GM18499 (cell line): ENCODE data around the gene SLC29A3.

Experiments
- ATAC-seq: cut with Tn5 transposase; IDR thresholded peaks from one replicate; pipeline ENCODE4 v1.9.1; 2021; ENCODE audit warnings: moderate number of reproducible peaks; ENCODE audit not compliant: insufficient read depth, unreplicated experiment

The SLC29A3 gene

DNA sequence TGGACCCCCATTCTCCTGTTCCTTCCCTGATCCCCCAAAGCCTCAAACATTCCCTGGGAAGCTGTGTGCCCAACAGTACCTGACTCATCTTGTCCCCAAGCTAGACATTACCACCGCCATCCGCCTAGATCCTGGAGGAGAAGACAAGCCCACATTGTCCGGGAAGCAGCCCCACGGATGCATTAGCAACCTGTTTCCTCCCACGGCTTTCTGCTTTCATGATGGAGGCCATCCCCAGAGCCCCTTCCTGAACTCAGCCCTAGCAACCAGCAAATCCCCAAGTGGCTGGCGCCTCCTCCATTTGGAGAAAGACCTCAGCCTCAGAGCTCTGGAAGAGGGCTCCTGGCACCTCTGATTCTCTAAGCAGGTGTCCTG is 2.3 kb upstream of the SLC29A3 start:
- ATAC-seq, result no peak

DNA sequence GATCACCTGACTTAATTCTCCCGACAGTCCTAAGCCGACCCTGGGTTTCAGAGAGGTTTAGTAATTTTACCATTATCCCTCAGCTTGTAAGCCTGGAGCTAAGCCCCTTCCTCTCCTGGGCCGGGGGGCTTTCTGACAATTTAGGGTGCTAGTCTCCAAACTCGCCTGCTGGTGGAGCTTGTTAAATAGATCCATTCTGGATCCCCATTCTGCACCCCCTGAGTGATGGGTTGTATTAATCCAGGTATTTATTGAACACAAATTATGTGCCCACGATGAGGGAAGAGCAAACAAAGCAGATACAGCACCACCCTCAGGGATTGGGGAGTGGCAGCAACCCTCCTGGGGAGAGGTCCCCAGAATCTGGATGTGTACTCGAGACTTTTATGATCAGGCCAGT is 1.3 kb upstream of the SLC29A3 start:
- no peak for ATAC-seq

DNA sequence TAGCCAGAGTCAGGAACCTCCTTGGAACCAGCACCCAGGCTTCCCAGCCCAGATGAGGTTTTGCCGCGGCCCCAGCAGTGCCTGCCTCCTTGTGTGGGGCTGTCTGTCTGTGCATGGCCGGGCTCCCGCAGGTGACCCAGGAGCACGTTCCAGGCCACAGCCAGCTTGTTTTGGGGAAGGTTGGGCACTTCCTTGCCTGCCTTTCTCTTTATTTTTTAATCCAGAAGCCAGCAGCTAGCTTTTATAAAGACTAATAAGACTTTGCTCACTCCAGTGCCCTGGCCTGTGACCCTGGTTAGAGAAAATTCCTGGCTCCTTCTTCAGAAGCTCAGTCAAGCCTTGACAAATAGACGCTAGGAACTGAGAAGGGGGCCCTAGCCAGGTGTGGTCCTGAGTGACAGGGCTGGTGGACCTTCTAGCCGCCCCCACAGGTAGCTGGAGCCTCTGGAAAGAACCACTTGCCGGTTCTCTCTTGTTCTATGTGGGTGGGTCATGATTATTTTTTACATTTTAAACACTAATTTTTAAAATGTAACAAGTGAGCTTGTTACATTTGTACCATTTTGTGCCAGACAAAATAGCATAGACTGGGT is 837 bp downstream of the SLC29A3 start:
- no peak for ATAC-seq

DNA sequence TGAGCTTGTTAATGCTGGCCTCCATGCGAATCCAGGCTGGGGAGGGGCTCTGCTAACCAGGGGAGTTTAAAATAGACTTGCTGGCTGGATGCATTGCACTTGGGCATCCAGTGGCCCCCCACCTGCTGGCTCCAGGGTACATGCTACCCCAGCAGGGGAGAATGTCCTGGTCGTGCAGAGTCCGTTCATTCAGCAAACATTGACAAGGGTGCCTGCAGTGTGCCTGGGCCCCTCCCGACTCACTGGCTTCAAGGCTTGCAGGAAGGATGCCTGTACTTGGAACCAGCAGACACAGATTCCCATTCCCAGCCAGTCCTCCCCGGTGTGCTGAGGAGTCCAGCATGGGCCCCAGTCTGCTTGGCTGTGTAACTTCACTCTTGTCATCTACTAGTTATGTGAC is 1.5 kb downstream of the SLC29A3 start:
- no peak for ATAC-seq

DNA sequence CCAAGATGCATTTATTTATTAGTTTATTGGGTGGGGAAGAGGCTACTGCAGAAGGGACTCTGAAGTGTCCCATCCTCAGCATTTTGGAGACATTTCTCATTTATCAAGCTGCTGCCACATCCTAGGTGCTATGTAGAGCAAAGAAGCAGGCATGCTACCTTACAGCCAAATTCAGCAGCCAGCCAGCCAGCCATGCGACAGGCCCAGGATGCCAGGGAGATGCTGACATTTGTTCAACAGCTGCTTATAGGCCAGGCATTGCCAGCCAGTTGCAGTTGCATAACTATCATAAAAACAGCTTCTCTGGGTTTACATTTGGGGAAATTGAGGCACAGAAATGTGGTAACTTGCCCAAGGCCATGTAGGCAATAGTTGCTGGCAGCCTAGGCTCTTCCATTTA is 2.3 kb downstream of the SLC29A3 start:
- ATAC-seq, result no peak

DNA sequence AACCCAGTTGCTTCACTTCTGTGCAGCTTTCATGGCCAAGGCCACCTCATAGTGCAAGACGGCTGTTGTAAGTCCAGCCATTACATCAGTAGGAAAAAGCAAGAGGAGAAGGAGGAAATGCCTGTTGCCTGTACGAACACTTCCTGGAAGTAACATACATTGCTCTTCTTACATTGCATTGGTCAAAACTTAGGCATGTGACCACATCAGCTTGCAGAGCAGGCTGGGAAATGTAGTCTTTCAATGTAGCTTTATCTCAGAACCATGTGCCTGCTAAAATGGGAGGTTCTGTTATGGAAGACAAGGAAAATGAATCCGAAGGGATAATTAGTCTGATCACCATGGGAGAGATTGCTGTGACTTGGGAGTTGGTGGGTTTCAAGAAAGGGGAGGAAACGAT is 4.3 kb downstream of the SLC29A3 start:
- no peak for ATAC-seq

DNA sequence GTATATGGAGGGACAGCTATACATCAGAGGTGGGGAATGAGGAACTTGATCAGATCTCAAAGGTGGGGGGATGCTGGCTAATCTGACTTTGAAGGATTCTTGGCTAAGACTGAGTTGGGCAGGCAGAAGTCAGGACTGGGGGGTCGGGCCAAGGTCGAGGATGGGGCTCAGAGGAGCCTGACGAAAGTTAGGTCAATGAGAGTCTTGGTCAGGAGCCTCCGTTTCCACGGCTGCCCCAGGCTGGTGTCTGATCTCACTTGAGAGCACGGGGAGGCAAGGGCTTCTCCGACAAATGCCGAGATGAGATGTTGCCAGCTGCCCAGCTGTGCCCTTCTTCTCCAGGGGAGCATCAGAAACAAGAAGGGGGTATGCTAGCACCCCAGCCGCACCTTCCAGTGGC is 5.7 kb downstream of the SLC29A3 start:
- no peak for ATAC-seq

DNA sequence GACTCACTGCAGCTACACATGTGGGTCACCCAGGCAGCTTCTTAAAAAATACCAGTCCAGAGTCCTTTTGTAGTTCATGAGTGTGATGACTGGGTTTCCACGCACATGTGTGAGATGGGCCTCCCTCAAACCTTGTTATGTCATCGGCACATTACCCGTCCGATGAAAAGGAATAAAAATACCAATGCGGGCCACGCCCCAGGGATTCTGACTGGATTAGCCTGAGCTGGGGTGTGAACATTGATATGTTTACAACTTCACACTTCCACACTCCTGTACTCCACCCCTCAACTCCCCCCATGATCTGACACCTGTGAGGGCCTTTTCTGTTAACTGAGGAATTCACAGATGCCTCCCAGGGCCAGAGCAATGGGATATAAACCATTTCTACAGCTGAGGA is 6.2 kb downstream of the SLC29A3 start:
- ATAC-seq, result no peak

DNA sequence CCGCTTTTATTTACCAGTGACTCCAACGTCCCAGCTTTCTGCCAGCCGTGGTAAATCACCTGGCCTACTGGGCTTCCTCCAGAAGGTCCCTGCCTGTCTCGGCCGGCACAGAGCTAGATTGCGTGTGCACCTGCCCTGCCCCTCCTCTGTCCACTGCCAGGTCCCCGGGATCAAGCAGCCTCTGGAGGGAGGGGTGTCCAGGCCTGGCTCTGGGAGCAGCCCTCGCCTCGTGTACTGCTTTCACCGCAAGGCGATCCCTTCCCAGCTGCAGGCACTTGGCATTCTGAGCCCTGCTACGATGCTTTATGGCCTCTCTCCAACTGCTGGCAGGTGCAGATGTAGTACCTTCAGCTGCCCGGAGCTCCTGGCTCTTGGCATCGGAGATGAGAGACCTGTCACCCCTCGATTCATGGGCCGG is 7.4 kb downstream of the SLC29A3 start:
- ATAC-seq, result no peak

DNA sequence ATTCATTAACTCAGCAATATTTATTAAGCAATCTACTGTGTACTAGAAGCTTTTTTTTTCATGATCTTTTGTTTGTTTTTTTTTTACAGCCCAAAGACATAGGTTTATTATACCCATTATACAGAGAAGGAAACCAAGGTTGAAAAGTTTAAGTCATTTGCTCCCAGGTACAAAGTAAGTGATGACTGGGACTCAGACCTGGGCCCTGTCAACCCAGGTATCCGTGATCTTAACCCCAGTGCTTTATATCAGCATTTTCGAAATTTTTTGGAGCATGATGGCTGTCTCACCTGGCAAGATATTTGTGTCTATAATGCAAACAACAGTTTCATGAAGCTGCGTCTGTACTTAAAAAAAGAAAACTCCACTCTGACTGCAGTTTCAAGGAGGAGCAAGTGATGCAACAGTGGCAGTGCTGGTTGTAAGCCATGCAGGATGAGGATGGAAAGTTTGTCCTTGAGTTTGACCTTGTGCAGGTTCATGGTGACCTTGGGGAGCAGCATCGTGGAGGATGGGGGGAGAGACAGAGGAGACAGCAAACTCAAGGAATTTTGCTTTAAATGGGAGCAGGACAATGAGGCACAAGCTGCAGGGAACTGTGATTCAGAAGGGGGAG is 11.8 kb downstream of the SLC29A3 start:
- ATAC-seq, result no peak

DNA sequence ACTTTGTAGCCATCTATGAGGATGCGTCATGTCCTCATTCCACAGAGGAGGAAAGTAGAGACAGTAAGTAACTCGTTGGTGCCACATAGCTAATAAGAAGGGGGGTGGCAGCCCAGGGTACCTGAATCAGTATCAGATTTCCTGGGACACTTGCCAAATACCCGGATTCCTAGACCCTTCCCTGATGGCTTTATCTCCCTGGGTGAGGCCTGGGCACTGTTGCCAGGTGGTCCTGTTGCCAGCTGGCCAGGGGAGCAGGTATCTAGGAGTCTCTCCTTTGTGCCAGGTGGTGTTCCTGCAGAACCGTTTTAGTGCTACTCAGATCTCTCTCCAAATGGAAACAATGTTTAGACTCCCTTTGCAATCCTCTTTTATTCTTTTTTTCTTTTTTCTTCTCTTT is 12.7 kb downstream of the SLC29A3 start:
- no peak for ATAC-seq

DNA sequence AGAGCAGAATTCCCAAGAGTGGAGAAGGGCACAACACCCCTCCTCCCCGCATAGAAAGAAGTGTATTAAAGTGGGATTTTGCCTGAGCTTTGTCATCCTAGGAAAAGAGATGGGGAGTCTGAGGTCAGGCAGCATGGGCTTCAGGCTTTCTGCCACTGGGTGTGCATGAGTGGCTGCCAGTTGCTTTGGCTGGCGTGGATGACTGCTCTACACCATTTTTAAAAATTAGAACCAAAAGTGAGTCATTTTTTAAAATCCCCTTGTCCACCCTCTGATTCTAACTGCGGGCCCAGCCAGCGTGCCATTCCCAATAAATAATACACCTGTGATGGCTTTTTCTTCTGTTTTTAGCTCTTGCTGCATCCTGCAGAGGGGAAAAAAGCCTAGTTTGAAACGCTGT is 13.4 kb downstream of the SLC29A3 start:
- ATAC-seq, result no peak

DNA sequence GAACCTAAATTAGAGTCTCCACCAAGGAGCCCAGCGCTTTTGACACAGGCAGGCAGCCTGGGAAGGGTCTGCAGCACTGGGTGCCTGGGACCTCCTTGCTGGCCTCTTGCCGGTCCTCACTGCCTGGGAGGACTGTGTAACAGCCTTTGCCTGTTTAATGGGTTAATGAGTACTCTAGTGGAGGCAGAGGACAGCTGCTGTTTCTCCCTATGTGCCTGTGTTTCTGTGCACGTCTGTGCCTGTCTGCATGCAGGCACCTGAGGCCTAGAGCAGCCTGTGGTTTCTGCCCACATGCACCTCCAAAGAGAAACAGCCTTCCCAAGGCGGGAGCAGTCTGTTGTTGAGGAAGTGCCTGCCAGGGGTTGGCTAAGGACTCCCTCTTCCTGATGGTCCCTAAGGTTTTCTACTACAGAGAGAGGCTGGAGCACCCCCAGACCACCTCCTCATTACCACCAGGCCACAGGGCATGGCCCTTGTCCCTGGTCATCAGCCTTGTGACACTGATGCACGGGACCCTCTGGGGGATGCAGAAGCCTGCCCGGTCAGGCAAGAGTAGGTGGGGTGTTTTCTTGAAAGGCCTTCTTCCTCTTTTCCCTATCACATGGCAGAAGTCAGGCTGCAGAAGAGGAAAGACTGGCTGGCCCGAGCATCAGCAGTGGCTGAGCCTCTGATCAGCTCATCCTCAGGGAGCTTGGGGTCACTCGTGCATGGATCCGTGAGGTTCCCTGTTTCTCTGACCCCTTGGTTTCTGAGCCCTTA is 14.2 kb downstream of the SLC29A3 start:
- no peak for ATAC-seq

DNA sequence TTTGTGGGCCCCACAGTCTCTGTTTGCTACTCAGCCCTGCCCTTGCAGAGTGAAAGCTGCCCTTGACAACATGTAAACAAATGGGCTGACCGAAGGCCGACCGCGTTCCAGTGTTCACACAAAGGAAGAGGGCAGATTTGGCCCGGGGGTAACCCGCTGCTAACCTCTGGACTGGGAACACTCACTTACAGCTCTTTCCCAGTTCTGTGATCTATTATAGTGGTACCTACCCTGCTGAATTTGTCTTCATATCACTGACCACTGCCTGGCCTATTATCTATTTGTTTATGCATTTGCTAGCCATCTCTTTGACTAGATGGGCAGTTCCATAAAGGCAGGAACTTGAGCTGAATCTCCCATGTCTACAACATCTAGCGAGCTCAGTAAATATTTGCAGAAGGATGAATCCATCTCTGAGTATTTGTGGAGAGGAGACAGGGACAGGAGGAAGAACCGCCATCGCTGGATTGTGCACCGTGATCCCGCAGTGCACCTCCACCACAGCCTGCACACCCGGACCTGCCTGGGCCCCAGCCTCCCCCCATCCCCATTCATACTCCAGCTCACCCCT is 15.2 kb downstream of the SLC29A3 start:
- no peak for ATAC-seq

DNA sequence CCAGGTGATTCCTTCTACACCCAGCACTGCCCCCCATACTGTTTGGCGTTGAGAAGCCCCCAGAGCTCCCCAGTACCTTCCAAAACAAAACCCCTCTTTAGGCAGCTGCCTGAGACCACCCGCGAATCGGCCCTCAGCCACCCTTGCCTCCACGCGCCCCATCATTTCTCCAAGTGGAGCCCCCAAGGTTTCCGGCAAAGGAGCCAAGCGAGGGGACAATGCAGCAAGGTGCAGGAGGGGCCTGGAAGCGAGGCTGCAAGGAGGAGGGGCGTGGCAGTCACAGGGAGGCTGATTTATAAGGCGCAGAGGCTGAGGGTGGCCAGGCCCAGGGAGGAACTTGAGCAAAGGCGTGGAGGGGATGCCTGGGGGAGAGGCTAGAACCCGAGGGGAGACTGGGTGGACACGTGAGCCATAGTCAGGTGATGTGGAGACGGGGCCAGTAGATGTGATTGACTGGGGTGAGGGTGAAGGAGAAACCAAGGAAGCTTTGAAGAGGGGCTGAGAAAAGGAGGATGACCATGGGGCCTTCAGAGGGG is 16.2 kb downstream of the SLC29A3 start:
- ATAC-seq, result no peak

DNA sequence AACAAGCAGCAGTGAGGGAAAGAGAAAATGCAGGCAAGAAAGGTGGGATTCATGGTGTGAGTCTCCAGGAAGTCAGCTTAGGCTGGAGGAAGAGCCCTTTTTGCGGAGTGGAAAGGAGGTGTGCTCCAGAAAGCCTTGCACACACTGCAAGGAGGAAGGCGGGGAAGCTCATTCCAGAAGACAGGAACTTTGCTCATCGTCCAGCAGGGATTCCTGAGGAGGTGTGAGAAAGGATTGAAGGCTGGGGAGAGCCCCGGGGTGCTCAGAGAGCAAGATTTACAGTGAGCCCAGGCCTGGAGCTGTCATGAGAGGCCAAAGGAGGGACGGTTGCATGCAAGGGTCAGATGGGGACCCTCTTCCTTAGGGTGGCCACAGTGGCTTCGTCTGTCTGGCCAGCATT is 17.6 kb downstream of the SLC29A3 start:
- ATAC-seq, result no peak

DNA sequence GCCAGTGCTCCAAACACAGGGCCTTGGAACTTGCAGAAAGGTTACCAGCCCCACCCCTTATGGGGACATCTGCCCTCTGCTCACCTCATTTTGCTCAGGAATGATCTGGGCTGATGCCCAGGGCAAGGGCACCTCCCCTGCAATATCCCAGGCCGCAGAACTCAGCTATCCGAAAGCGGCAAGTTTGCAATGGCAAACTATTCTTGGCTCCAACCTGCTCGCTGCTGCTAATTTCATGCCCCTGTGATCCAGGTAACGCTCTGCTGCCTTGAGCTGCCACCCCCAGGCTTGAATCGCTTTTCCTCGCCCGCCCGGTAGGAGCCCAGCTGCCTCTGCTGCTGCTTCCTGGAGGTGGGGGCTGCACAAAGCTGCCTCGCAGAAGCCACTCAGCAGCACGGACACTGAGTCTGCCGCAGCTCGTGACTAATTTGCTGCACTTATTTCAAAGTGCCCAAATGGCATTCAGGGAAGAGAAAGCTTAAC is 18.2 kb downstream of the SLC29A3 start:
- ATAC-seq, result no peak

DNA sequence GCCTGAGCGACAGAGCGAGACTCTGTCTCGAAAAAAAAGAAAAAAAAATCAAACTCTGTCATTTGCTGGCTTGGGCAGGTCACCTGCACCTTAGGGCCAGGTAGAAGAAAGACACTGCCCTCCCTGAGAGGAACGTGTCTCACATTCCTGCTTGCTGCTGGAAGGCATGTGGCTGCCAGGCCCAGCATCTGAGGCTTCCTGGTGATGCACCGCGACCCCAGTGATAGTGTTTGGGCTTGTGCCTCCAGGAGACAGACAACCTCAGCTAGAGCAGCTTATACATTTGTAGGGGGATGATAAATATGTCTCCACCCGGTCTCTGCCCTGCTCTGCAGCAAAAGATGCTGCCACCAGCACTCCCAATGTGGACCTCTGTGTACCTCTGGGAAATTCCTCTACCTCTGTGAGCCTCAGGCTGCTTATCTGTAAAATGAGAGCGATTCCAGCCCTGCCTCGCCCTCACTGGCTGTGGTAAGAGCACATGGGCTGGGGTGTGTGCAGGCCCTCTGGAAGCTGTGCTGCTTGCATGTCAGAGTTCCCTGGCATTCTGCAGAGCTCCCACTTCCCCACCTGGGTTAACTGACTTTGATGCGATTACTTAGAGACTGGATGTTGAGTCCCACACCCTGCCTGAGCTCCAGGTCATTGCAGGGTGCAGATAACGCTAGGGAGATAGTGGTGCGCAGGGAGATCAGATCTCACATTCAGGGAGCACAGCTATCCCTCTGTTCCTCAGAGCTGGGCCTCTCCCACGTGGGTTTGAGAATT is 19.9 kb downstream of the SLC29A3 start:
- no peak for ATAC-seq

DNA sequence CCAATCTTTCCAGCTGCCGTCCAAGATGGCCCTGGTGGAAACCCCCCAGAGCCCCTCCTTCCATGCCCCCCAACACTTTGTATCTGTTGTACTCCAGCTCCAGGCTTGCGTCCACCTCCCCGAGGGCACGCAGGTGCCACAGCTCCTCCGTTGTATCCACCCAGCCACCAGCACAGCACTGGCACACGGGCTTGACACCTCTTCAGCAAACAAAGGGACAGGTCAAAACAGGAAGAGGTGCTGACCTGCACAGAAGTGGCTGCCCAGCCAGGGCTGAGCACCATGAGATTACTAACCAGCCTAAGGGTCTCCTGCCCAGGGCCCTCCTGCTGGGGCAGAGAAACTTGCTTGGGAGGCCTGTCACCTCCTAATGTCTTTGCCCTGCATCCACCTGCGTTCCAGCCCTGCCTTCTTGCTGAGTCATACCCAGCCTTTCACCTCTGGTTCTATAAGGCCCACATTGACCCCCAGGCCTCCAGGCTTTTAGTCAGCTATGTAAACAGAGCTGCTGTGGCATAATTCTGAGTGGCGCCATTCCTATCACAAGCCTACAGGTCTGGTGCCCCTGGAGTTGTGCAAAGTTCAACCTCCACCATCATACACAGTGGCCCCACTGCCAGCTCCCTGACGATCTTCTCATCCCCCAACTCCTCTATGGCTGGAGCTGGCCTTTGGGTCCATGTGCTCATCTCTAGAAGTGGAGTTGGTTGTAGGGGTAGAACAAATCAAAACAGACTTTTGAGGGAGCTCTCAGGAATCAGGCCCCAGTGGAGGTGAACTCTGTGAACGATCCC is 20.9 kb downstream of the SLC29A3 start:
- ATAC-seq, result no peak
